Measurements from ENCODE around the gene NAPB. TPM values are rescaled to one million over a fixed set of nuclear protein-coding genes. Genes with fewer than 3 reads are reported as not detected.

NAPB gene
- total and polyA plus RNA-seq, 10 of the 15 experiments (the other 5 are each of a cell fraction or from before 2014, with no cell fraction given), result 2.1 to 15.9 (median 7.2) TPM

DNA sequence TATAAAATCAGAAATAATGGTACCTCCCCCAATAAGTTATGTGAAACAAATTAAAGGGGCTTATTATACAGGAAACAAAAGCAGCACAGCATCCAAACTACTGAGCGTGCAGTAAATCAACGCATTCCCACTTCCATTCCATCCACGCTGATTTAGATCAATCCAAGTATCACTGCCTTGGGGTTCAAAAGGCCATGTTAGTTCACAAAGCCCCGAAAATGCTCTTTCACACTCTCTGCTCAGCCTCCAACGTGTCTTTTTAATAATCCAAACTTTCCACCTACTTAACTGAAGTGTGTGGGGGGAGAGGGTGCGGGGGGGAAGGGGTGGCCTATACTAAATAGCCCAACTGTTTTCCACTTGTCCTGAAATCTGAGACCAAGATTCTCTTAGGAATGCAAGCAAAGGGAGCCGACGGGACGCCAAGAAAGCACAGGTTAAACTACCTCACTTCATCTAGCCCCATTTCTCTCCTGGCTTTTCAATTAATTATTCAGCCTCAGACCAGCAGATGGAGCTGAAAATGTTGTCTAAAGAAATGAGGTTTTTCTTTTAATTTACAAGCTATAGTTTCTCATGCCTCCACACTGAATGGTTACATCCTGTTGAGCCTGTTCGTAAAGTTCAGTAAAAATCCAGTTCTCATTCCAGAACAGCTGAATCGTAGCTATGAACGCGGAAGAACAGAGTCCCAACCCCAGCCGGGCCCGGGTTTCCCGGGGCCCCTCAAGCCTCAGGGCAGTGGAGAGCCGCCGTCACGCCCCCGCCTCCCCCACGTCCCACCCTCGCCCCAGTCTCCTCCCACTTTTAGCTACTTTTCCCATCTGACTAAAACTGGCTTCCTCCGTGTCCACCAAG is 71.7 kb downstream of the NAPB start:
- Histone ChIP-seq H3K4me3 (peak overlapping the region; percentile 70), H3K4me1 (ENCODE audit: control insufficient read depth, insufficient read depth, low read length) (peaks cover 4% of the 10 kb centered on the region), H3K9me3 (replicated peaks; ENCODE audit: control insufficient read depth, insufficient read depth, low read length) (no peaks in the 10 kb centered on the region), H2AFZ (ENCODE audit: control insufficient read depth, low read depth, low read length) (peak overlapping the region; percentile 75), H3K79me2 (ENCODE audit: control insufficient read depth, insufficient read depth, low read length) (peaks cover 35% of the 10 kb centered on the region), H3K9ac (ENCODE audit: control insufficient read depth, insufficient read depth, low read length) (peak overlapping the region; percentile 88), H3K36me3 (ENCODE audit: control insufficient read depth in 2 of 2, insufficient read depth in 2 of 2, low read length in 1 of 2) (peaks cover 2 to 3% of the 10 kb centered on the region in 2 experiments; a peak in 3 of 4 replicates), H4K20me1 (ENCODE audit: control insufficient read depth, insufficient read depth) (no peaks in the 10 kb centered on the region), H3K27me3 (replicated peaks in 1 of 2; ENCODE audit: control insufficient read depth in 2 of 2, insufficient read depth in 2 of 2, low read length in 1 of 2) (no peaks in the 10 kb centered on the region), H3K4me2 (ENCODE audit: control insufficient read depth, insufficient read depth) (peak overlapping the region; percentile 88), H3K27ac (ENCODE audit: control insufficient read depth, insufficient read depth) (peak overlapping the region; percentile 95)
- intact Hi-C loops (cut with micrococcal nuclease; ENCODE audit: unreplicated experiment), result loop anchor here (1.0 to 10.0 kb wide), 2 partner anchors 9 to 295 kb away; no protein-coding TSS in a partner anchor
- FAIRE-seq, result no peak
- POLR2A ChIA-PET, result interaction anchor here (0.6 to 2.6 kb wide), 9 partner anchors 10 to 1708 kb away, joined by 3 to 61 read pairs (median 4); partner anchors contain the start of genes ACSS1, CD93, GZF1 and NAPB
- no peak for DNase-seq (ENCODE audit: low read depth, low spot score)
- peak; percentile 71 for ATAC-seq
- RAD21 ChIA-PET (ENCODE audit: unreplicated experiment), result interaction anchor here (0.6 to 2.4 kb wide), 16 partner anchors 9 to 658 kb away, joined by 3 to 31 read pairs (median 6); partner anchors contain the start of genes CD93, GZF1 and NAPB
- in situ Hi-C loops (cut with MboI), result loop anchor here (25.0 kb wide), 2 partner anchors 1713 to 1913 kb away; partner anchors contain the start of gene ACSS1
- no TSS peak for BruUV-seq (replicated peaks)
- 7% methylated on average over 19 of the region's 23 CpGs for WGBS (ENCODE audit: insufficient coverage, insufficient replicate concordance, low lambda C conversion rate, missing lambda C conversion rate)
- CTCF ChIA-PET, result interaction anchor here (0.6 to 3.5 kb wide), 19 partner anchors 8 to 257 kb away, joined by 3 to 56 read pairs (median 6); partner anchors contain the start of gene NAPB
- SMC1A ChIA-PET (ENCODE audit: uncharacterized antibody, unreplicated experiment), result interaction anchor here (0.7 to 2.1 kb wide), 17 partner anchors 8 to 257 kb away, joined by 3 to 14 read pairs (median 5); partner anchors contain the start of gene NAPB
- TF ChIP-seq BMI1 (IDR thresholded peaks at IDR 0.05; ENCODE audit: borderline replicate concordance) (no peak), TARDBP (IDR thresholded peaks at IDR 0.05; ENCODE audit: borderline replicate concordance) (no peak), HSF1 (IDR thresholded peaks at IDR 0.05; ENCODE audit: low read depth, low read length) (no peak), ZNF207 (IDR thresholded peaks at IDR 0.05; ENCODE audit: borderline replicate concordance) (no peak), CEBPZ (IDR thresholded peaks at IDR 0.05; ENCODE audit: low read depth, low read length) (no peak), KLF5 (IDR thresholded peaks at IDR 0.05; ENCODE audit: partially characterized antibody) (no peak), HDAC2 (IDR thresholded peaks at IDR 0.05) (no peak), CBX3 (IDR thresholded peaks at IDR 0.05; ENCODE audit: borderline replicate concordance, low read depth) (no peak), RBBP5 (conservative IDR thresholded peaks at IDR 0.05) (no peak)
- TF ChIP-seq, protein P1, sequence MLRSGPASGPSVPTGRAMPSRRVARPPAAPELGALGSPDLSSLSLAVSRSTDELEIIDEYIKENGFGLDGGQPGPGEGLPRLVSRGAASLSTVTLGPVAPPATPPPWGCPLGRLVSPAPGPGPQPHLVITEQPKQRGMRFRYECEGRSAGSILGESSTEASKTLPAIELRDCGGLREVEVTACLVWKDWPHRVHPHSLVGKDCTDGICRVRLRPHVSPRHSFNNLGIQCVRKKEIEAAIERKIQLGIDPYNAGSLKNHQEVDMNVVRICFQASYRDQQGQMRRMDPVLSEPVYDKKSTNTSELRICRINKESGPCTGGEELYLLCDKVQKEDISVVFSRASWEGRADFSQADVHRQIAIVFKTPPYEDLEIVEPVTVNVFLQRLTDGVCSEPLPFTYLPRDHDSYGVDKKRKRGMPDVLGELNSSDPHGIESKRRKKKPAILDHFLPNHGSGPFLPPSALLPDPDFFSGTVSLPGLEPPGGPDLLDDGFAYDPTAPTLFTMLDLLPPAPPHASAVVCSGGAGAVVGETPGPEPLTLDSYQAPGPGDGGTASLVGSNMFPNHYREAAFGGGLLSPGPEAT (IDR thresholded peaks at IDR 0.05; ENCODE audit: low read depth), result no peak
- TF ChIP-seq, protein P2, sequence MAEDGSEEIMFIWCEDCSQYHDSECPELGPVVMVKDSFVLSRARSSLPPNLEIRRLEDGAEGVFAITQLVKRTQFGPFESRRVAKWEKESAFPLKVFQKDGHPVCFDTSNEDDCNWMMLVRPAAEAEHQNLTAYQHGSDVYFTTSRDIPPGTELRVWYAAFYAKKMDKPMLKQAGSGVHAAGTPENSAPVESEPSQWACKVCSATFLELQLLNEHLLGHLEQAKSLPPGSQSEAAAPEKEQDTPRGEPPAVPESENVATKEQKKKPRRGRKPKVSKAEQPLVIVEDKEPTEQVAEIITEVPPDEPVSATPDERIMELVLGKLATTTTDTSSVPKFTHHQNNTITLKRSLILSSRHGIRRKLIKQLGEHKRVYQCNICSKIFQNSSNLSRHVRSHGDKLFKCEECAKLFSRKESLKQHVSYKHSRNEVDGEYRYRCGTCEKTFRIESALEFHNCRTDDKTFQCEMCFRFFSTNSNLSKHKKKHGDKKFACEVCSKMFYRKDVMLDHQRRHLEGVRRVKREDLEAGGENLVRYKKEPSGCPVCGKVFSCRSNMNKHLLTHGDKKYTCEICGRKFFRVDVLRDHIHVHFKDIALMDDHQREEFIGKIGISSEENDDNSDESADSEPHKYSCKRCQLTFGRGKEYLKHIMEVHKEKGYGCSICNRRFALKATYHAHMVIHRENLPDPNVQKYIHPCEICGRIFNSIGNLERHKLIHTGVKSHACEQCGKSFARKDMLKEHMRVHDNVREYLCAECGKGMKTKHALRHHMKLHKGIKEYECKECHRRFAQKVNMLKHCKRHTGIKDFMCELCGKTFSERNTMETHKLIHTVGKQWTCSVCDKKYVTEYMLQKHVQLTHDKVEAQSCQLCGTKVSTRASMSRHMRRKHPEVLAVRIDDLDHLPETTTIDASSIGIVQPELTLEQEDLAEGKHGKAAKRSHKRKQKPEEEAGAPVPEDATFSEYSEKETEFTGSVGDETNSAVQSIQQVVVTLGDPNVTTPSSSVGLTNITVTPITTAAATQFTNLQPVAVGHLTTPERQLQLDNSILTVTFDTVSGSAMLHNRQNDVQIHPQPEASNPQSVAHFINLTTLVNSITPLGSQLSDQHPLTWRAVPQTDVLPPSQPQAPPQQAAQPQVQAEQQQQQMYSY (CRISPR knock-in tag; IDR thresholded peaks at IDR 0.05), result no peak

Measured in GM12878 (cell line).